IMR-90 (cell line): ENCODE measurements around the gene SLC22A7. TPM values are rescaled to one million over a fixed set of nuclear protein-coding genes. Genes with fewer than 3 reads are reported as not detected.

Experiments used
- ATAC-seq: fragments of 200-7000 bp; cut with Tn5 transposase; 2 replicates; pipeline ENCODE4 v1.9.1; 2020; ENCODE audit warnings: low read depth, mild to moderate bottlenecking, moderate library complexity
- BruUV-seq: library from RNA; stranded (reverse); fragments of 400-500 nt; replicated peaks from 2 replicates; lab custom pipeline; 2021; lab: Mats Ljungman, UMichigan
- CTCF ChIA-PET: fragments of 300-600 bp; formaldehyde crosslinking; extraction: SDS; loops from one replicate; lab custom pipeline; 2021; ENCODE audit warnings: antibody characterized with exemption; lab: Yijun Ruan, JAX
- POLR2A ChIA-PET: fragments of 300-600 bp; sonication (Branson Sonifier 250); formaldehyde crosslinking; loops from one replicate; lab custom pipeline; 2022; ENCODE audit warnings: antibody characterized with exemption; ENCODE audit not compliant: unreplicated experiment; lab: Charles Lee
- DNase-seq: peaks from one replicate; pipeline ENCODE4 v3.0.0; 2013
- H2AFZ ChIP-seq: replicated peaks from 2 replicates; pipeline ENCODE3; 2013; ENCODE audit warnings: low read length, mild to moderate bottlenecking; ENCODE audit not compliant: poor library complexity
- H2AK5ac ChIP-seq: 2 replicates; pipeline ENCODE4 v1.6.1; 2013; ENCODE audit warnings: low read depth, low read length, inconsistent platforms
- H2AK9ac ChIP-seq: replicated peaks from 2 replicates; pipeline ENCODE3; 2013; ENCODE audit warnings: mild to moderate bottlenecking, low read depth, low read length, moderate library complexity; ENCODE audit not compliant: poor library complexity
- H2BK120ac ChIP-seq: 2 replicates; pipeline ENCODE4 v1.6.1; 2013; ENCODE audit warnings: low read depth, low read length, inconsistent platforms
- H2BK15ac ChIP-seq: 3 replicates; pipeline ENCODE4 v1.6.1; 2013; ENCODE audit warnings: low read depth, low read length, inconsistent platforms
- H2BK20ac ChIP-seq: 2 replicates; pipeline ENCODE4 v1.6.1; 2013; ENCODE audit warnings: low read depth, mild to moderate bottlenecking, inconsistent platforms, low read length, moderate library complexity
- H2BK5ac ChIP-seq: 2 replicates; pipeline ENCODE4 v1.6.1; 2013; ENCODE audit warnings: mild to moderate bottlenecking, low read depth, low read length, inconsistent platforms; ENCODE audit not compliant: poor library complexity, severe bottlenecking
- H3K14ac ChIP-seq: replicated peaks from 2 replicates; pipeline ENCODE4 v1.6.1; 2013; ENCODE audit warnings: low read depth, low read length, inconsistent platforms
- H3K18ac ChIP-seq: 2 replicates; pipeline ENCODE4 v1.6.1; 2013; ENCODE audit warnings: low read depth, low read length, control low read depth
- H3K23ac ChIP-seq: 2 replicates; pipeline ENCODE4 v1.6.1; 2013; ENCODE audit warnings: low read depth, low read length, inconsistent platforms
- H3K27ac ChIP-seq: 2 replicates; pipeline ENCODE4 v1.5.1; 2013; ENCODE audit warnings: mild to moderate bottlenecking, control low read depth, low read length; ENCODE audit not compliant: insufficient read depth
- H3K27me3 ChIP-seq: 2 replicates; pipeline ENCODE4 v1.6.1; 2013; ENCODE audit warnings: low read length; ENCODE audit not compliant: control insufficient read depth, insufficient read depth
- H3K36me3 ChIP-seq: 2 replicates; pipeline ENCODE4 v1.6.1; 2013; ENCODE audit warnings: low read length, mixed read lengths; ENCODE audit not compliant: control insufficient read depth, insufficient read depth
- H3K4ac ChIP-seq: 2 replicates; pipeline ENCODE4 v1.6.1; 2013; ENCODE audit warnings: low read depth, low read length, inconsistent platforms
- H3K4me1 ChIP-seq: 2 replicates; pipeline ENCODE4 v1.6.1; 2013; ENCODE audit warnings: low read length, mixed read lengths; ENCODE audit not compliant: control insufficient read depth, insufficient read depth
- H3K4me2 ChIP-seq: 2 replicates; pipeline ENCODE4 v1.6.1; 2013; ENCODE audit warnings: low read depth, mild to moderate bottlenecking, control low read depth, low read length, moderate library complexity
- H3K4me3 ChIP-seq: 2 replicates; pipeline ENCODE4 v1.5.1; 2013; ENCODE audit warnings: low read depth, mild to moderate bottlenecking, control low read depth, low read length, moderate library complexity; ENCODE audit not compliant: insufficient read depth
- H3K56ac ChIP-seq: 2 replicates; pipeline ENCODE4 v1.6.1; 2013; ENCODE audit warnings: low read length, inconsistent platforms; ENCODE audit not compliant: insufficient read depth; ENCODE audit errors: extremely low read depth
- H3K79me1 ChIP-seq, 2 experiments: 2 replicates each; pipeline ENCODE4 v1.6.1; 2013; ENCODE audit warnings: low read length in 2 of 2, inconsistent platforms in 1 of 2, low read depth in 1 of 2
- H3K9ac ChIP-seq: 2 replicates; pipeline ENCODE4 v1.6.1; 2013; ENCODE audit warnings: low read depth, low read length, control low read depth
- H3K9me1 ChIP-seq: 2 replicates; pipeline ENCODE4 v1.6.1; 2013; ENCODE audit warnings: low read length, inconsistent platforms; ENCODE audit not compliant: insufficient read depth
- H3K9me3 ChIP-seq: 2 replicates; pipeline ENCODE4 v1.6.1; 2013; ENCODE audit warnings: low read length; ENCODE audit not compliant: control insufficient read depth, insufficient read depth
- H4K20me1 ChIP-seq: 2 replicates; pipeline ENCODE4 v1.6.1; 2013; ENCODE audit warnings: low read length, inconsistent platforms; ENCODE audit not compliant: insufficient read depth
- H4K5ac ChIP-seq: 2 replicates; pipeline ENCODE4 v1.6.1; 2013; ENCODE audit warnings: mild to moderate bottlenecking, low read depth, low read length, control low read depth
- H4K8ac ChIP-seq, 2 experiments: 2 replicates each; pipeline ENCODE4 v1.6.1; 2013; ENCODE audit warnings: low read depth in 2 of 2, low read length in 2 of 2, control low read depth in 1 of 2, inconsistent platforms in 1 of 2
- H4K91ac ChIP-seq: 2 replicates; pipeline ENCODE4 v1.6.1; 2013; ENCODE audit warnings: low read depth, low read length, inconsistent platforms; ENCODE audit not compliant: insufficient read depth
- CEBPB ChIP-seq: IDR thresholded peaks from 2 replicates; pipeline ENCODE4 v1.6.1; 2012; ENCODE audit warnings: low read depth, low read length, improper control_type of control experiment
- CHD1 ChIP-seq: IDR thresholded peaks from 2 replicates; pipeline ENCODE4 v1.6.1; 2012; ENCODE audit warnings: low read depth, low read length, improper control_type of control experiment
- FOS ChIP-seq: fragments of 150-350 bp; IDR thresholded peaks from 2 replicates; pipeline ENCODE4 v1.6.1; 2016; ENCODE audit warnings: low read depth, low read length
- NFE2L2 ChIP-seq: fragments of 150-350 bp; IDR thresholded peaks from 2 replicates; pipeline ENCODE4 v1.6.1; 2016; ENCODE audit warnings: low read depth, mild to moderate bottlenecking, low read length
- RAD21 ChIP-seq: IDR thresholded peaks from 2 replicates; pipeline ENCODE4 v1.6.1; 2012; ENCODE audit warnings: low read length, improper control_type of control experiment
- RCOR1 ChIP-seq: IDR thresholded peaks from 2 replicates; pipeline ENCODE4 v1.6.1; 2012; ENCODE audit warnings: mild to moderate bottlenecking, low read length, improper control_type of control experiment; ENCODE audit not compliant: insufficient replicate concordance
- RFX5 ChIP-seq: IDR thresholded peaks from 2 replicates; pipeline ENCODE4 v1.8.0; 2012; ENCODE audit warnings: low read depth, mild to moderate bottlenecking, low read length, moderate library complexity
- WGBS, 2 experiments: methylation state at CpG; one replicate each; pipeline versions ENCODE4 v1.1.5 to v1.1.7; 2013; ENCODE audit warnings: missing lambda C conversion rate in 2 of 2; ENCODE audit not compliant: insufficient read length in 1 of 2; ENCODE audit errors: extremely low coverage in 2 of 2; 5-methylcytosine and 5-hydroxymethylcytosine counted together
- dilution Hi-C: fragments of 300-500 bp; cut with HindIII; formaldehyde crosslinking; loops from one replicate; pipeline ENCODE4 v1.14.3; 2018; ENCODE audit warnings: low sequenced_read_pairs; ENCODE audit not compliant: unreplicated experiment
- in situ Hi-C: fragments of 300-500 bp; cut with MboI; formaldehyde crosslinking; loops from 3 replicates; pipeline ENCODE4 v1.14.3; 2019; ENCODE audit warnings: low sequenced_read_pairs, inconsistent platforms, mixed read lengths
- intact Hi-C: fragments of 100-400 bp; cut with micrococcal nuclease; formaldehyde crosslinking; loops from 2 replicates; pipeline ENCODE4 v1.10.0; 2022
- polyA plus RNA-seq, 3 experiments: library from polyadenylated mRNA; depleted of rRNA; stranded (reverse); fragments of >200 nt; gene quantifications; 2 replicates each; pipeline ENCODE4 v1.2.3, GENCODE V29; 2012; ENCODE audit warnings: low replicate concordance in 1 of 3
- total RNA-seq: library from RNA; depleted of rRNA; stranded (reverse); fragments of >200 nt; gene quantifications from 2 replicates; pipeline ENCODE4 v1.2.3, GENCODE V29; 2012

Gene SLC22A7
- total and polyA plus RNA-seq, 2 of the 4 experiments (the other 2 are of a cell fraction) = not detected

- Histone ChIP-seq H3K4me3 (no peak overlapping the region), H3K18ac (no peak overlapping the region), H3K4me2 (no peak overlapping the region), H2AK9ac (no peak overlapping the region), H2BK5ac (no peak overlapping the region), H4K20me1 (no peaks in the 10 kb centered on the region), H3K9me1 (no peaks in the 10 kb centered on the region), H4K91ac (no peak overlapping the region), H3K14ac (no peak overlapping the region), H2AFZ (no peak overlapping the region), H2BK20ac (no peak overlapping the region), H2BK120ac (no peak overlapping the region), H3K27me3 (peaks cover 41% of the 10 kb centered on the region), H3K79me1 (no peaks in the 10 kb centered on the region), H3K4ac (no peak overlapping the region), H3K4me1 (peaks cover 5% of the 10 kb centered on the region), H3K9me3 (no peaks in the 10 kb centered on the region), H3K9ac (no peak overlapping the region), H4K8ac (no peak overlapping the region), H3K23ac (no peak overlapping the region), H2BK15ac (no peak overlapping the region), H3K56ac (no peak overlapping the region), H3K36me3 (no peaks in the 10 kb centered on the region), H4K5ac (no peak overlapping the region), H2AK5ac (no peak overlapping the region), H3K27ac (no peak overlapping the region)
- 70% methylated on average over 7 of the region's 18 CpGs; no CpG with 5 or more reads in 1 of the 2 experiments for WGBS, 2 experiments
- intact Hi-C loops = no loop called here
- no peak for ATAC-seq
- dilution Hi-C loops = no loop called here
- in situ Hi-C loops = no loop called here
- POLR2A ChIA-PET = no interaction called here
- CTCF ChIA-PET = no interaction called here
- DNase-seq = no peak
- BruUV-seq = no TSS peak
- TF ChIP-seq RFX5 (no peak), FOS (no peak), RCOR1 (no peak), CHD1 (no peak), RAD21 (no peak), NFE2L2 (no peak), CEBPB (no peak)
Observed at GRCh38 chr6:43283514-43283901, 14.6 kb upstream of the SLC22A7 start.
